GM12874 (cell line): ENCODE results near the gene TXLNG.

Experiments
- TF ChIP-seq, protein P1 (sequence below): IDR thresholded peaks from 2 replicates; pipeline ENCODE4 v1.5.1; 2011; ENCODE audit warnings: low read depth, mild to moderate bottlenecking, control low read depth, low read length, moderate library complexity; ENCODE audit not compliant: insufficient read depth

TXLNG gene

DNA sequence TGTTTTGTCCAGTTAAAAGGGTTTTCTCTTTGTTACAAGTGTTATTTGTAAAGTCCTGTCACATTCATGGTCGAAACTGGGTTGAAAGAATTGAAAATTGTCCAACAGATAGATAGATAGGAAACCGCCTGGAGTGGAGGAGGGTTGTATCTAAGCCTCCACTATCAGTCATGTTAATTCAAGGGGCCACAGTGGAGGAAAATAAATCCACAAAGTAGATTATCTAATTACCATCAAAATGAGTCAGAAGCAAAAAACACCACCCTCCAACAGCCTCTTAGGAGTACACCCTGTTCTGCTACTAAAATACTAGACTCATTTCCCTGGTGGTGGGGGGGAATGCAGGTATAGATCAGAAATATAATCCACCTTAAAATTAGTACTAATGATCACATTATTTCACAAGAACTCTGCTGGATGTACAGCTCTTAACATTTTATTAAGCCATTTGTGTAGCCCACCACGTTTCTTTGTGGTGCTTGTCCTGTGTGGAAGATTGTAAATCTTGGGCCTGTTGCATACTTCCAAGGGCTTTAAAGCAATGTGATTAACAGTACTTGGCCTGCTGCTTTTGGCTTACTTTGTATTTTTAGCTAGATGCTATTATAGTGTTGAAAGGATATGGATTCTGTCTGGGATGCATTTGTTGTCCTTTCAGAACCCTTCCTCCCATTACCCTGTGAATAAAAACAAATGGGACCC, 57.1 kb downstream of the TXLNG start:
- TF ChIP-seq, protein P1, sequence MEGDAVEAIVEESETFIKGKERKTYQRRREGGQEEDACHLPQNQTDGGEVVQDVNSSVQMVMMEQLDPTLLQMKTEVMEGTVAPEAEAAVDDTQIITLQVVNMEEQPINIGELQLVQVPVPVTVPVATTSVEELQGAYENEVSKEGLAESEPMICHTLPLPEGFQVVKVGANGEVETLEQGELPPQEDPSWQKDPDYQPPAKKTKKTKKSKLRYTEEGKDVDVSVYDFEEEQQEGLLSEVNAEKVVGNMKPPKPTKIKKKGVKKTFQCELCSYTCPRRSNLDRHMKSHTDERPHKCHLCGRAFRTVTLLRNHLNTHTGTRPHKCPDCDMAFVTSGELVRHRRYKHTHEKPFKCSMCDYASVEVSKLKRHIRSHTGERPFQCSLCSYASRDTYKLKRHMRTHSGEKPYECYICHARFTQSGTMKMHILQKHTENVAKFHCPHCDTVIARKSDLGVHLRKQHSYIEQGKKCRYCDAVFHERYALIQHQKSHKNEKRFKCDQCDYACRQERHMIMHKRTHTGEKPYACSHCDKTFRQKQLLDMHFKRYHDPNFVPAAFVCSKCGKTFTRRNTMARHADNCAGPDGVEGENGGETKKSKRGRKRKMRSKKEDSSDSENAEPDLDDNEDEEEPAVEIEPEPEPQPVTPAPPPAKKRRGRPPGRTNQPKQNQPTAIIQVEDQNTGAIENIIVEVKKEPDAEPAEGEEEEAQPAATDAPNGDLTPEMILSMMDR, result no peak

DNA sequence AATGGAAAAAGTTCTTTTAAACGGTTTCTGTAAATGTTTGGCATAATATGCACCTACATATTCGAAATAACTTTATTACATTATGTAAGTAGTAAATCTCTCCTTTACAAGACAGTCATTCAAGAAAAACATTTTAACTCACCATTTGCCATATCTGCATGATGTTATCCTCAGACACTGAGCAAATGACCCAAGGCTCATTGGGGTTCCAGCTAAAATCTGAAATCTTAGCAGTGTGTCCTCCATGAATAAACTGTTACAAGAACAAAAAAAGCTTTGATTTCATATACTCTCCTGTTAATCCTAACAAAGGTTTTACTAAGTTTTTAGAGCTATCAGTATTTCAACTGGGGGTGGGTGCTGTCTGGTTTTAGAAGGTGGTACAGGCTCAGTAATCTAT, 59.4 kb downstream of the TXLNG start:
- TF ChIP-seq, protein P1, result no peak

DNA sequence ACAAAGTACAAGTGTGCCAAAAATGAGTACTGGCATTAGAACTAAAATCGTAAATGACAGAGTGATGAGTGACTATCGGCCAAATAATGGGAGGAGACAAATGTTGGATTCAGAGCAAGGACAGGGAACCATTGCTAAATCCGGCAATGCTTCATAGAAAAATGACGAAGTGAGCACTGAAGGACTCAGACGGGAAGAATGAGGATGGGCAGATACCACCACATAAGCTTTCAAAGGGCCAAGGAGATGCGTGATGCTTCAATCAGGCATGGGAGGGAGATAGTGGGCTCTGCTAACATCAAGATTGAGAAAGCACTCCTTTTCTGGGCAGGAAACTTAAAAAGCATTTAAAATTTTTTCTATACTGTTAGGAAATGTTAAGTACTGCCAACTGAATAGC, 62.3 kb downstream of the TXLNG start:
- TF ChIP-seq, protein P1, result no peak

DNA sequence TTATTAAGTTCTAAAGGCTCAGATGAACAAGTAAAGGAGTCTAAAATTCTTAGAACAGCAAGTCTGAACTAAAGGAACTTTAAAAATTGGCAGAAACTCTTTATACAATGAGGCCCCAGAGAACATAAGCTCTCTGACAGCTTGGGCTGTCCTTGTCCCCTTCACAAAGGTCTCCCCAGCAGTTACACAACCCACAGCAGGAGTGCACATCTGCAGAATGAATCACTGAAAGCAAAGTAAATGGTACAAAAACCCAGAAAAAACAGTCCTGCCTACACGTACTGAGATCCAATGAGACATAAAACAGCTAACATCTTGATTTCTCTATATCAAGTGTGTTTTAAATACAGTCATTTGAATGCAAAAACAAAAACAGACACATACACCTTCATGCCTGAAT, 65.2 kb downstream of the TXLNG start:
- TF ChIP-seq, protein P1, result no peak

DNA sequence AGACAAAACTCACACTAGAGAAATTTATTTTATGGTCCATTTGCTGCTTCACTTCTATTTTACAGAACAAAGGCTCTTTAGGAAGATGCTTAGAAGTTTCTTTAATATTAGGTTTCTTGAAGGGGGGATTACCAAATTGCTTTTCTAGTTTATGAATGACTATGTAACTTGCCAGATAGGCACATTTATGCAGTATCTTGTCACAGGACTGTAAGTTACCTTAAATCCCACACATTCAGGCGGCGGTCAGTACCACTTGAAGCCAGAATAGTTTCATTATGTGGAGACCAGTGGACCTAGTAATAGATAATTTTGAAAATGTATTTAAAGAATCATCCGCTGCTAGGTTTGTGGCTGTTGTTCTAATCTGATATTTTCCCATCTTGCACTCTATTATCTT, 65.6 kb downstream of the TXLNG start:
- TF ChIP-seq, protein P1, result no peak

DNA sequence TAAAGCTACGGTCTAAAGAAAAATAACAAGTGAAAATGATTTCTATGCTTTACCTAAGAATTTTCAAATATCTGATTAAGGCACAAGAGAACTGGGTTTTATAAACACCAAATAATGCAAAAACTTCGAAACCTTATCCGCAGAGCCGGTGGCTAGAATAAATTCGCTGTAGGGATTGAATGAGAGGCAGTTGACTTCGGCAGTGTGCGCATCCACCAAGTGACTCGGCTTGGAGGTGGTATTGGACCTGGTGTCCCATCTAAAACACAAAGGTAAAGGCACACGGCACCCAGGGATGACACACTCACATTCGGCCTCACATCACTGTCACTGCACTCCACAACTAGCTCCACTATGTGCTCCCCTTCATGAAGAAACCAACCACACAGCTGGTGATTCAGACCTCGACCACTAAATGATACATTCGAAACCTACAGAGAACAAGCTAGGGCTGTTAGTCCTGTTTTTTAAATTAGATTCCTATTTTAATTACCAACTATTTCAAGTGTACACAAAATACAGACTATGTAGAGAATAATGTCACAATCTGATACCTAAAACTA, 66.4 kb downstream of the TXLNG start:
- TF ChIP-seq, protein P1, result no peak

DNA sequence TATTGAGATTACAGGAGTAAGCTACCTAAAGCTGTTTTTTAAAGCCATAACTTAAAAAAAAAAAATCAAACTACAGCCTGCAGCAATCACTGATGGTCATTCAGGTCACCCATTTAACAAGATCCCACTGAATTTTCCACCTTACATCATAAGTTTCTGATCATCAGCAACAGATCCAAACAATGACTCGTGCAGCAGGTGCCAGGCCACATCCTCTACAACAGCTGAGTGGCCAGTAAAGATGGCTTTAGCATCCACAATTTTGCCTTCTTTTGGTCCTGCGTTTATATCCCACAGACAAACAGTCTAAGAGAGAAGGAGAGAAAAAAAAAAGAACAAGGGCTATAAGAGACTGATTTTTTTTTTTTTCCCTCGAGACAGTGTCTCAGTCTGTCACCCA, 67.3 kb downstream of the TXLNG start:
- TF ChIP-seq, protein P1, result no peak
